DOHH2 (cell line): ENCODE measurements around the gene CSRP3.

ENCODE experiments used
- H3F3A ChIP-seq: fragments of 200-600 bp; sonication (generic), shearing (Covaris generic); 2 replicates; pipeline ENCODE4 v1.6.0; 2016; ENCODE audit warnings: antibody characterized with exemption, mild to moderate bottlenecking; ENCODE audit not compliant: control insufficient read depth, insufficient read depth
- H3K27ac ChIP-seq: fragments of 200-600 bp; sonication (generic); 2 replicates; pipeline ENCODE4 v1.5.1; 2014; ENCODE audit warnings: low read depth, mild to moderate bottlenecking, low read length, moderate library complexity
- H3K27me3 ChIP-seq: fragments of 200-600 bp; sonication (generic); 2 replicates; pipeline ENCODE4 v1.6.1; 2014; ENCODE audit warnings: mild to moderate bottlenecking, low read length, mixed read lengths; ENCODE audit not compliant: control insufficient read depth
- H3K36me3 ChIP-seq: fragments of 200-600 bp; sonication (generic); 2 replicates; pipeline ENCODE4 v1.6.1; 2014; ENCODE audit warnings: mild to moderate bottlenecking, low read length, moderate library complexity, mixed read lengths; ENCODE audit not compliant: control insufficient read depth
- H3K4me1 ChIP-seq: fragments of 200-600 bp; sonication (generic); 2 replicates; pipeline ENCODE4 v1.6.1; 2014; ENCODE audit warnings: mild to moderate bottlenecking, low read length, mixed read lengths; ENCODE audit not compliant: control insufficient read depth
- H3K4me2 ChIP-seq: fragments of 200-600 bp; sonication (generic); 2 replicates; pipeline ENCODE4 v1.6.0; 2014; ENCODE audit warnings: mild to moderate bottlenecking, low read length, moderate library complexity
- H3K4me3 ChIP-seq: fragments of 200-600 bp; sonication (generic); 2 replicates; pipeline ENCODE4 v1.5.1; 2014; ENCODE audit warnings: mild to moderate bottlenecking, low read length, mixed read lengths
- H3K79me2 ChIP-seq: fragments of 200-600 bp; sonication (generic); 2 replicates; pipeline ENCODE4 v1.6.1; 2014; ENCODE audit warnings: mild to moderate bottlenecking, low read length, mixed read lengths; ENCODE audit not compliant: control insufficient read depth
- H3K9me2 ChIP-seq: fragments of 200-600 bp; sonication (generic); replicated peaks from 2 replicates; pipeline ENCODE4 v1.6.1; 2014; ENCODE audit warnings: mild to moderate bottlenecking, low read length, mixed read lengths; ENCODE audit not compliant: control insufficient read depth
- H3K9me3 ChIP-seq: fragments of 200-600 bp; sonication (generic); 2 replicates; pipeline ENCODE4 v1.6.1; 2014; ENCODE audit warnings: antibody characterized with exemption, low read length, mixed read lengths; ENCODE audit not compliant: control insufficient read depth, insufficient read depth
- H4K20me1 ChIP-seq: fragments of 200-600 bp; sonication (generic); 2 replicates; pipeline ENCODE4 v1.6.0; 2014; ENCODE audit warnings: low read depth, mild to moderate bottlenecking, antibody characterized with exemption, low read length, moderate library complexity; ENCODE audit not compliant: control insufficient read depth, insufficient read depth
- CTCF ChIP-seq: fragments of 200-600 bp; sonication (generic); IDR thresholded peaks from one replicate; pipeline ENCODE4 v1.5.1; 2014; ENCODE audit warnings: antibody characterized with exemption, mild to moderate bottlenecking, low read depth, low read length; ENCODE audit not compliant: poor library complexity, severe bottlenecking
- EZH2phosphoT487 ChIP-seq: fragments of 200-600 bp; sonication (generic); IDR thresholded peaks from 2 replicates; pipeline ENCODE4 v1.6.1; 2017; ENCODE audit warnings: borderline replicate concordance, mild to moderate bottlenecking, antibody characterized with exemption, low read length, moderate library complexity, mixed read lengths

CSRP3 gene

GRCh38 chr11:19164230-19164855, 37.4 kb downstream of the CSRP3 start:
- H3K36me3 ChIP-seq: peaks cover 60% of the 10 kb centered on the region

GRCh38 chr11:19163617-19164016, 38.2 kb downstream of the CSRP3 start:
- Histone ChIP-seq H3K27ac (no peak overlapping the region), H3K4me3 (no peak overlapping the region), H3K9me3 (no peaks in the 10 kb centered on the region), H3K36me3 (peaks cover 58% of the 10 kb centered on the region), H3K9me2 (no peaks in the 10 kb centered on the region), H3K4me1 (no peaks in the 10 kb centered on the region), H3F3A (no peaks in the 10 kb centered on the region), H3K27me3 (no peaks in the 10 kb centered on the region), H4K20me1 (no peaks in the 10 kb centered on the region), H3K79me2 (no peaks in the 10 kb centered on the region), H3K4me2 (no peak overlapping the region)
- no peak for TF ChIP-seq EZH2phosphoT487
- TF ChIP-seq CTCF: no peak

More at GRCh38 chr11:19164230-19164855, 37.4 kb downstream of the CSRP3 start:
- Histone ChIP-seq H3K27me3 (no peaks in the 10 kb centered on the region), H3K4me2 (no peak overlapping the region), H4K20me1 (no peaks in the 10 kb centered on the region), H3K27ac (no peak overlapping the region), H3K9me2 (no peaks in the 10 kb centered on the region), H3K4me3 (no peak overlapping the region), H3K4me1 (no peaks in the 10 kb centered on the region), H3F3A (no peaks in the 10 kb centered on the region), H3K79me2 (no peaks in the 10 kb centered on the region), H3K9me3 (no peaks in the 10 kb centered on the region)
- TF ChIP-seq EZH2phosphoT487 (no peak), CTCF (no peak)

GRCh38 chr11:19162951-19163505, 38.8 kb downstream of the CSRP3 start:
- Histone ChIP-seq H3K4me2 (no peak overlapping the region), H3K27ac (no peak overlapping the region), H3F3A (no peaks in the 10 kb centered on the region), H4K20me1 (no peaks in the 10 kb centered on the region), H3K27me3 (no peaks in the 10 kb centered on the region), H3K4me1 (no peaks in the 10 kb centered on the region), H3K9me3 (no peaks in the 10 kb centered on the region), H3K79me2 (no peaks in the 10 kb centered on the region), H3K4me3 (no peak overlapping the region), H3K36me3 (peaks cover 53% of the 10 kb centered on the region), H3K9me2 (no peaks in the 10 kb centered on the region)
- TF ChIP-seq EZH2phosphoT487 (no peak), CTCF (no peak)
